ENCODE data around the gene TIMELESS. TPM values are rescaled to one million over a fixed set of nuclear protein-coding genes. Genes with fewer than 3 reads are reported as not detected.

The TIMELESS gene
- total and polyA plus RNA-seq, 4 donors = 5.1 to 17.6 (median 10.3) TPM

DNA sequence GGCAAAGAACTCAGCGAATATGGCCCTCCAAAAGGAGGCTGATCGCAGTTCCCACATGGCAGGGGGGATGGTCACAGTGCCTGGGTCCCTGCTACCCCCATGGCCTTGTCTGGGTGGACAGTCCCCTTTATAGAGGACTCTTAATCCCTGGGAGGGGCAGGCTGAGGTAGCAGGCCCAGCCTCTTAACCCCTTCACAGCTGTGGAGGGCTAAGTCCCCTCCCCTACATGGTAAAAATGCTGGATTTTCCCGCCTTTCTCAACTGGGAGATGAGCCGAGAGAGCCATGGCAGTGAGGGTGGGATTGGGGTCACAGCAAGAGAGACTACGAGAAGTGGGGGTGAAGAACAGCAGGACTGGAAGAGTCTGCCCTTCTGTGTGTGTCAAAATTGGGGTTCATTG, 5.3 kb upstream of the TIMELESS start, which contains the start of gene MIP:
Gene MIP, minus strand, starts transcription at position 101 of the 400 bp plus-strand sequence. Its CDS starts 44 bp downstream, at position 57.
- Histone ChIP-seq H3K27ac (ENCODE audit: low read depth in 1 of 2, low read length in 2 of 2) (no peak within 1 kb of the TSS), H3K4me3 (ENCODE audit: low read depth in 1 of 3, low read length in 3 of 3) (no peak within 1 kb of the TSS), H3K27me3 (ENCODE audit: control insufficient read depth in 4 of 4, insufficient read depth in 4 of 4, low read length in 3 of 4) (no peaks in the 10 kb centered on the region), H3K36me3 (ENCODE audit: control insufficient read depth in 4 of 4, insufficient read depth in 3 of 4, low read depth in 1 of 4, low read length in 3 of 4) (no peaks in the 10 kb centered on the region), H3K9ac (ENCODE audit: low read depth in 1 of 2, low read length in 2 of 2) (no peak within 1 kb of the TSS), H3K9me3 (ENCODE audit: control insufficient read depth in 4 of 4, low read length in 3 of 4) (no peaks in the 10 kb centered on the region), H3K4me1 (ENCODE audit: control insufficient read depth in 4 of 4, insufficient read depth in 4 of 4, low read length in 3 of 4) (peaks cover 0 to 2% (median 0%) of the 10 kb centered on the region in 4 donors)
- TF ChIP-seq, protein P1, sequence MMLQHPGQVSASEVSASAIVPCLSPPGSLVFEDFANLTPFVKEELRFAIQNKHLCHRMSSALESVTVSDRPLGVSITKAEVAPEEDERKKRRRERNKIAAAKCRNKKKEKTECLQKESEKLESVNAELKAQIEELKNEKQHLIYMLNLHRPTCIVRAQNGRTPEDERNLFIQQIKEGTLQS (IDR thresholded peaks at IDR 0.05) = no peak
- TF ChIP-seq GABPA (IDR thresholded peaks at IDR 0.05 in 1 of 2, conservative IDR thresholded peaks at IDR 0.05 in 1 of 2) = no peak
- no peak for TF ChIP-seq NR2F2 (IDR thresholded peaks at IDR 0.05)
- no peak for TF ChIP-seq TAF1 (conservative IDR thresholded peaks at IDR 0.05)
- TF ChIP-seq HNF4G (IDR thresholded peaks at IDR 0.05) = no peak
- TF ChIP-seq SP1 (IDR thresholded peaks at IDR 0.05) = no peak
- TF ChIP-seq, protein P2, sequence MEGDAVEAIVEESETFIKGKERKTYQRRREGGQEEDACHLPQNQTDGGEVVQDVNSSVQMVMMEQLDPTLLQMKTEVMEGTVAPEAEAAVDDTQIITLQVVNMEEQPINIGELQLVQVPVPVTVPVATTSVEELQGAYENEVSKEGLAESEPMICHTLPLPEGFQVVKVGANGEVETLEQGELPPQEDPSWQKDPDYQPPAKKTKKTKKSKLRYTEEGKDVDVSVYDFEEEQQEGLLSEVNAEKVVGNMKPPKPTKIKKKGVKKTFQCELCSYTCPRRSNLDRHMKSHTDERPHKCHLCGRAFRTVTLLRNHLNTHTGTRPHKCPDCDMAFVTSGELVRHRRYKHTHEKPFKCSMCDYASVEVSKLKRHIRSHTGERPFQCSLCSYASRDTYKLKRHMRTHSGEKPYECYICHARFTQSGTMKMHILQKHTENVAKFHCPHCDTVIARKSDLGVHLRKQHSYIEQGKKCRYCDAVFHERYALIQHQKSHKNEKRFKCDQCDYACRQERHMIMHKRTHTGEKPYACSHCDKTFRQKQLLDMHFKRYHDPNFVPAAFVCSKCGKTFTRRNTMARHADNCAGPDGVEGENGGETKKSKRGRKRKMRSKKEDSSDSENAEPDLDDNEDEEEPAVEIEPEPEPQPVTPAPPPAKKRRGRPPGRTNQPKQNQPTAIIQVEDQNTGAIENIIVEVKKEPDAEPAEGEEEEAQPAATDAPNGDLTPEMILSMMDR (IDR thresholded peaks at IDR 0.05; ENCODE audit: low read depth, low read length, missing input control) = no peak
- TF ChIP-seq EGR1 (IDR thresholded peaks at IDR 0.05; ENCODE audit: low read depth in 2 of 2) = no peak
- TF ChIP-seq YY1 (IDR thresholded peaks at IDR 0.05) = no peak
- DNase-seq (ENCODE audit: low spot score) = no peak
- WGBS = 95% methylated on average over 5 of the region's 5 CpGs

DNA sequence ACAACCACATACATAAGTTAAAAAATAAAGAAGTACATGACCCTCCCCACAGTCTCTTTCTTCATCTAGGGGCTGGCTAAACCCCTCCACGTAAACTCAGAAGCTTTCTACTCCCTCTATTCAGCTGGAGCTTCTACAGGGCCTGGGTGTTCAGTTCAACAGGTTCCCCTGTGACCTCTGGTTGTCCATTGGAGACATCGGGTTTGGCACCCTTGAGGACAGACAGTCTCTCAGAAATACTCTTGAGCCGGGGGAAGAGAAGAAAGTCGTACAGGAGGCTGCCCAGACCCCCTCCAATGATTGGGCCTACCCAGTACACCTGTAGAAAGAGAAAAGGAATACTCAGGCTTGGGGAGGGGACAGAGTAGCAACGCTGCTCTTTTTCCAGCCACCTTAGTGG, 1.9 kb upstream of the TIMELESS start:
- Histone ChIP-seq H3K36me3 (ENCODE audit: control insufficient read depth in 4 of 4, insufficient read depth in 3 of 4, low read depth in 1 of 4, low read length in 3 of 4) (no peaks in the 10 kb centered on the region), H3K4me1 (ENCODE audit: control insufficient read depth in 4 of 4, insufficient read depth in 4 of 4, low read length in 3 of 4) (peaks cover 0 to 4% (median 1%) of the 10 kb centered on the region in 4 donors), H3K27me3 (ENCODE audit: control insufficient read depth in 4 of 4, insufficient read depth in 4 of 4, low read length in 3 of 4) (no peaks in the 10 kb centered on the region), H3K4me3 (ENCODE audit: low read depth in 1 of 3, low read length in 3 of 3) (no peak overlapping the region), H3K27ac (ENCODE audit: low read depth in 1 of 2, low read length in 2 of 2) (no peak overlapping the region), H3K9me3 (ENCODE audit: control insufficient read depth in 4 of 4, low read length in 3 of 4) (no peaks in the 10 kb centered on the region), H3K9ac (ENCODE audit: low read depth in 1 of 2, low read length in 2 of 2) (no peak overlapping the region)
- TF ChIP-seq NR2F2 (IDR thresholded peaks at IDR 0.05) (no peak), SP1 (IDR thresholded peaks at IDR 0.05) (no peak), RAD21 (IDR thresholded peaks at IDR 0.05) (no peak), FOXA2 (IDR thresholded peaks at IDR 0.05) (no peak), FOXA1 (IDR thresholded peaks at IDR 0.05) (no peak), EGR1 (IDR thresholded peaks at IDR 0.05; ENCODE audit: low read depth in 2 of 2) (no peak)
- TF ChIP-seq, protein P3, sequence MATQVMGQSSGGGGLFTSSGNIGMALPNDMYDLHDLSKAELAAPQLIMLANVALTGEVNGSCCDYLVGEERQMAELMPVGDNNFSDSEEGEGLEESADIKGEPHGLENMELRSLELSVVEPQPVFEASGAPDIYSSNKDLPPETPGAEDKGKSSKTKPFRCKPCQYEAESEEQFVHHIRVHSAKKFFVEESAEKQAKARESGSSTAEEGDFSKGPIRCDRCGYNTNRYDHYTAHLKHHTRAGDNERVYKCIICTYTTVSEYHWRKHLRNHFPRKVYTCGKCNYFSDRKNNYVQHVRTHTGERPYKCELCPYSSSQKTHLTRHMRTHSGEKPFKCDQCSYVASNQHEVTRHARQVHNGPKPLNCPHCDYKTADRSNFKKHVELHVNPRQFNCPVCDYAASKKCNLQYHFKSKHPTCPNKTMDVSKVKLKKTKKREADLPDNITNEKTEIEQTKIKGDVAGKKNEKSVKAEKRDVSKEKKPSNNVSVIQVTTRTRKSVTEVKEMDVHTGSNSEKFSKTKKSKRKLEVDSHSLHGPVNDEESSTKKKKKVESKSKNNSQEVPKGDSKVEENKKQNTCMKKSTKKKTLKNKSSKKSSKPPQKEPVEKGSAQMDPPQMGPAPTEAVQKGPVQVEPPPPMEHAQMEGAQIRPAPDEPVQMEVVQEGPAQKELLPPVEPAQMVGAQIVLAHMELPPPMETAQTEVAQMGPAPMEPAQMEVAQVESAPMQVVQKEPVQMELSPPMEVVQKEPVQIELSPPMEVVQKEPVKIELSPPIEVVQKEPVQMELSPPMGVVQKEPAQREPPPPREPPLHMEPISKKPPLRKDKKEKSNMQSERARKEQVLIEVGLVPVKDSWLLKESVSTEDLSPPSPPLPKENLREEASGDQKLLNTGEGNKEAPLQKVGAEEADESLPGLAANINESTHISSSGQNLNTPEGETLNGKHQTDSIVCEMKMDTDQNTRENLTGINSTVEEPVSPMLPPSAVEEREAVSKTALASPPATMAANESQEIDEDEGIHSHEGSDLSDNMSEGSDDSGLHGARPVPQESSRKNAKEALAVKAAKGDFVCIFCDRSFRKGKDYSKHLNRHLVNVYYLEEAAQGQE (IDR thresholded peaks at IDR 0.05) = no peak
- TF ChIP-seq, protein P2 (IDR thresholded peaks at IDR 0.05; ENCODE audit: low read depth, low read length, missing input control) = no peak
- WGBS = 76% methylated on average over 5 of the region's 5 CpGs
- no peak for DNase-seq (ENCODE audit: low spot score)

All from liver (tissue), 9 donors.